Naive B cell (primary cell): Measurements from ENCODE around the gene BMP2. TPM values are rescaled to one million over a fixed set of nuclear protein-coding genes. Genes with fewer than 3 reads are reported as not detected.

Source experiments
- ATAC-seq, 2 donors: fragments of 150-1000 bp; cut with Tn5 transposase; 2 replicates each; pipeline ENCODE4 v1.10.0; 2021; ENCODE audit warnings: low read depth in 2 of 2, mild to moderate bottlenecking in 2 of 2, moderate library complexity in 2 of 2
- DNase-seq: peaks from one replicate; pipeline ENCODE4 v3.0.0; 2022
- H3K27ac Mint-ChIP-seq, 6 donors: one replicate each; pipeline ENCODE4 v1.8.0; 2020 to 2022; ENCODE audit warnings: mild to moderate bottlenecking in 6 of 6, mixed read lengths in 6 of 6, moderate library complexity in 5 of 6, inconsistent platforms in 2 of 6
- H3K27me3 Mint-ChIP-seq, 3 donors: one replicate each; pipeline ENCODE4 v1.8.0; 2021 to 2022; ENCODE audit warnings: mixed read lengths in 3 of 3, mild to moderate bottlenecking in 1 of 3
- H3K36me3 Mint-ChIP-seq, 2 donors: one replicate each; pipeline ENCODE4 v1.8.0; 2020 to 2022; ENCODE audit warnings: mixed read lengths in 2 of 2, inconsistent platforms in 1 of 2, mild to moderate bottlenecking in 1 of 2
- H3K4me1 Mint-ChIP-seq, 3 donors: one replicate each; pipeline ENCODE4 v1.8.0; 2020 to 2022; ENCODE audit warnings: mixed read lengths in 3 of 3, inconsistent platforms in 1 of 3, mild to moderate bottlenecking in 1 of 3, moderate library complexity in 1 of 3
- H3K4me3 Mint-ChIP-seq, 8 donors: one replicate each; pipeline ENCODE4 v1.8.0; 2020 to 2022; ENCODE audit warnings: mild to moderate bottlenecking in 8 of 8, mixed read lengths in 8 of 8, moderate library complexity in 8 of 8, inconsistent platforms in 2 of 8
- H3K9me3 Mint-ChIP-seq, 7 donors: one replicate each; pipeline ENCODE4 v1.8.0; 2020 to 2022; ENCODE audit warnings: mixed read lengths in 7 of 7, mild to moderate bottlenecking in 5 of 7, inconsistent platforms in 2 of 7, moderate library complexity in 1 of 7
- polyA plus RNA-seq, 6 donors: library from polyadenylated mRNA; unstranded; fragments of 300-500 nt; fragmentation: Illumina TruSeq; gene quantifications; one replicate each; pipeline ENCODE4 v1.2.3, GENCODE V29; 2021; ENCODE audit warnings: low read depth in 6 of 6

BMP2 gene
- polyA plus RNA-seq, 6 donors from 2014 or later = not detected

- DNase-seq (no peak), ATAC-seq (no peak)
- no peaks in the 10 kb centered on the region for H3K36me3 Mint-ChIP-seq
- no peaks in the 10 kb centered on the region for H3K27me3 Mint-ChIP-seq
- no peak overlapping the region for H3K4me3 Mint-ChIP-seq
- no peaks in the 10 kb centered on the region for H3K9me3 Mint-ChIP-seq
- H3K4me1 Mint-ChIP-seq = no peaks in the 10 kb centered on the region
- peak overlapping the region in 1 of 6 donors; percentile 25 for H3K27ac Mint-ChIP-seq
These were observed 60.0 kb downstream of the BMP2 start for GRCh38 chr20:6827472-6827871.

GRCh38 chr20:6828794-6829423 lies 61.4 kb downstream of the BMP2 start:
- Mint-ChIP-seq H3K36me3 (no peaks in the 10 kb centered on the region), H3K27me3 (no peaks in the 10 kb centered on the region), H3K27ac (no peak overlapping the region), H3K4me3 (no peak overlapping the region), H3K9me3 (no peaks in the 10 kb centered on the region), H3K4me1 (no peaks in the 10 kb centered on the region)
- DNase-seq (peak; percentile 9), ATAC-seq (peak in 1 of 2 donors; percentile 62)

DNA sequence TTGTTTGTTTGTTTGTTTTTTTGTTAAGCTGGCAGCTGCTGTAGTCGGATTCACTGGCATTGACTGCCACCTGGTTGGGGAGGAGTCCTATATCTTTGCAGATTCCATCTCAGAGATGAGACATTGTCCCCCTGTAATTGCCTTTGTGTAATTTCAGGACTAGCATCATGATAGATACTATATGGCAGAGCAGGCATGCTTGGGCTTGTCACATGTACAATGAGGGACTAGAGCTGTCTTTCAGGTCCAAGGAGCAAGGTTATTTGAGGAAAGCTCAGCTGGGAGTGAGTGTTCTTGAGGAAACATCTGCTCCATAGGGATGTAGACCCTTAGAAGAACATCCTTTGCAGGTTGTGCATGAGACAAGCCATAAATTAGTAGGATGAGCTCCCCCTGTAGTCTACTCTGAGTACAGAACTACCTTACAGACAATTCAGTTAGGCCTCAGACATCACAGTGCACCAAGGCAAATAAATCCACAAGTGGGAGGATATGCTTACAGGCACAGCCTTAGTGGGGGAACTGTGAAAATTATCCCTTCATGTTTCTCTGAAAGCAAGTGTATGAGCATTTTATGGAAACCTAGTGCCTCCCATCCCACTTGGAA lies 62.1 kb downstream of the BMP2 start:
- no peak for DNase-seq
- no peaks in the 10 kb centered on the region for H3K9me3 Mint-ChIP-seq
- H3K4me3 Mint-ChIP-seq = no peak overlapping the region
- H3K36me3 Mint-ChIP-seq = no peaks in the 10 kb centered on the region
- H3K4me1 Mint-ChIP-seq = no peaks in the 10 kb centered on the region
- peak overlapping the region in 1 of 6 donors; percentile 49 for H3K27ac Mint-ChIP-seq
- H3K27me3 Mint-ChIP-seq = no peaks in the 10 kb centered on the region
- no peak for ATAC-seq
